Neural crest cell (in vitro differentiated cells): Measurements from ENCODE around the gene PLXNA2. TPM values are rescaled to one million over a fixed set of nuclear protein-coding genes. Genes with fewer than 3 reads are reported as not detected.

Experiments
- DNase-seq: peaks from one replicate; pipeline ENCODE4 v3.0.0; 2021; ENCODE audit warnings: low read depth, mixed read lengths, low spot score
- H3K27ac Mint-ChIP-seq: one replicate; pipeline ENCODE4 v1.8.0; 2021; ENCODE audit warnings: mild to moderate bottlenecking, mixed read lengths; ENCODE audit not compliant: unreplicated experiment
- H3K27me3 Mint-ChIP-seq: 2 replicates; pipeline ENCODE4 v1.8.0; 2021; ENCODE audit warnings: low read depth, mild to moderate bottlenecking, mixed read lengths
- H3K36me3 Mint-ChIP-seq: 2 replicates; pipeline ENCODE4 v1.8.0; 2021; ENCODE audit warnings: low read depth, mild to moderate bottlenecking, mixed read lengths
- H3K4me1 Mint-ChIP-seq: 2 replicates; pipeline ENCODE4 v1.8.0; 2021; ENCODE audit warnings: mixed read lengths
- H3K4me3 Mint-ChIP-seq: one replicate; pipeline ENCODE4 v1.8.0; 2021; ENCODE audit warnings: mild to moderate bottlenecking, mixed read lengths
- H3K9me3 Mint-ChIP-seq: 2 replicates; pipeline ENCODE4 v1.8.0; 2021; ENCODE audit warnings: mixed read lengths
- total RNA-seq: library from RNA; stranded (reverse); gene quantifications from 2 replicates; pipeline ENCODE4 v1.2.1, GENCODE V29; 2021
- TF ChIP-seq, protein P1 (sequence below): fragments of 200-600 bp; sonication (generic); conservative IDR thresholded peaks from 2 replicates; pipeline ENCODE4 v1.5.0; 2021; ENCODE audit warnings: antibody characterized with exemption, mild to moderate bottlenecking

The PLXNA2 gene
- total RNA-seq, 1 donor from 2014 or later: 37.7 TPM

GRCh38 chr1:208149213-208149612, 95.0 kb downstream of the PLXNA2 start:
- Mint-ChIP-seq H3K4me1 (peaks cover 8% of the 10 kb centered on the region), H3K4me3 (no peak overlapping the region), H3K27me3 (no peaks in the 10 kb centered on the region), H3K9me3 (no peaks in the 10 kb centered on the region), H3K27ac (no peak overlapping the region), H3K36me3 (no peaks in the 10 kb centered on the region)
- TF ChIP-seq, protein P1, sequence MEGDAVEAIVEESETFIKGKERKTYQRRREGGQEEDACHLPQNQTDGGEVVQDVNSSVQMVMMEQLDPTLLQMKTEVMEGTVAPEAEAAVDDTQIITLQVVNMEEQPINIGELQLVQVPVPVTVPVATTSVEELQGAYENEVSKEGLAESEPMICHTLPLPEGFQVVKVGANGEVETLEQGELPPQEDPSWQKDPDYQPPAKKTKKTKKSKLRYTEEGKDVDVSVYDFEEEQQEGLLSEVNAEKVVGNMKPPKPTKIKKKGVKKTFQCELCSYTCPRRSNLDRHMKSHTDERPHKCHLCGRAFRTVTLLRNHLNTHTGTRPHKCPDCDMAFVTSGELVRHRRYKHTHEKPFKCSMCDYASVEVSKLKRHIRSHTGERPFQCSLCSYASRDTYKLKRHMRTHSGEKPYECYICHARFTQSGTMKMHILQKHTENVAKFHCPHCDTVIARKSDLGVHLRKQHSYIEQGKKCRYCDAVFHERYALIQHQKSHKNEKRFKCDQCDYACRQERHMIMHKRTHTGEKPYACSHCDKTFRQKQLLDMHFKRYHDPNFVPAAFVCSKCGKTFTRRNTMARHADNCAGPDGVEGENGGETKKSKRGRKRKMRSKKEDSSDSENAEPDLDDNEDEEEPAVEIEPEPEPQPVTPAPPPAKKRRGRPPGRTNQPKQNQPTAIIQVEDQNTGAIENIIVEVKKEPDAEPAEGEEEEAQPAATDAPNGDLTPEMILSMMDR: no peak
- DNase-seq: no peak

DNA sequence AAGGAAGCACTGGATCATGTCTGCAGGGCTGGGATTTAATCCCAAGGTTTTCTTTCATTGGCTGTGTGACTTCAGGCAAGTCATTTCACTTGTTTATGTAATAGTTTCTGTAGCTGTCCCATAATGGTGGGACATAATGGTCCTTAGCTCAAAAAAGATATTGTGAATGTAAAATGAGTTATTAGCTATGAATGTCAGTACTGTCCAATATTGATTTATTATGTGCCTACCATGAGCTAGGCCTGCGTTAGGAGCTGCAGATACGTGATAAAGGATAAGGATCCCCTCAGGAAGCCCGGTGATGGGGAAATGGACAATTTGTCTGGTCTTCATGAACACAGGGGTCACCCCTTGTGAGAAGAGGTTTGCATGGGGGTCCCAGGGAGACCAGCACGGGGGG, 95.8 kb downstream of the PLXNA2 start:
- Mint-ChIP-seq H3K27me3 (no peaks in the 10 kb centered on the region), H3K9me3 (no peaks in the 10 kb centered on the region), H3K4me1 (peaks cover 11% of the 10 kb centered on the region), H3K4me3 (no peak overlapping the region), H3K27ac (no peak overlapping the region), H3K36me3 (no peaks in the 10 kb centered on the region)
- no peak for DNase-seq
- TF ChIP-seq, protein P1: no peak

GRCh38 chr1:208146650-208147049, 97.5 kb downstream of the PLXNA2 start:
- Mint-ChIP-seq H3K27ac (no peak overlapping the region), H3K4me3 (no peak overlapping the region), H3K4me1 (peaks cover 8% of the 10 kb centered on the region), H3K36me3 (no peaks in the 10 kb centered on the region), H3K9me3 (no peaks in the 10 kb centered on the region), H3K27me3 (no peaks in the 10 kb centered on the region)
- TF ChIP-seq, protein P1: no peak
- no peak for DNase-seq

GRCh38 chr1:208145167-208145566, 99.0 kb downstream of the PLXNA2 start:
- no peaks in the 10 kb centered on the region for H3K36me3 Mint-ChIP-seq
- H3K4me1 Mint-ChIP-seq: peaks cover 8% of the 10 kb centered on the region
- H3K27me3 Mint-ChIP-seq: no peaks in the 10 kb centered on the region
- no peaks in the 10 kb centered on the region for H3K9me3 Mint-ChIP-seq
- TF ChIP-seq, protein P1: no peak
- no peak overlapping the region for H3K4me3 Mint-ChIP-seq
- no peak for DNase-seq
- H3K27ac Mint-ChIP-seq: no peak overlapping the region

GRCh38 chr1:208142590-208143382, 101.4 kb downstream of the PLXNA2 start:
- Mint-ChIP-seq H3K4me1 (peaks cover 8% of the 10 kb centered on the region), H3K27me3 (no peaks in the 10 kb centered on the region), H3K9me3 (no peaks in the 10 kb centered on the region), H3K36me3 (no peaks in the 10 kb centered on the region), H3K4me3 (no peak overlapping the region), H3K27ac (no peak overlapping the region)
- TF ChIP-seq, protein P1: no peak
- no peak for DNase-seq
